ENCODE results near the gene TMEM53. TPM values are rescaled to one million over a fixed set of nuclear protein-coding genes. Genes with fewer than 3 reads are reported as not detected.

The TMEM53 gene
- total RNA-seq, 4 donors from 2014 or later, result 3.9 to 8.3 (median 4.7) TPM

- Histone ChIP-seq H3K27ac (no peak overlapping the region), H3K9me3 (no peaks in the 10 kb centered on the region), H3K27me3 (no peaks in the 10 kb centered on the region), H3K4me3 (no peak overlapping the region), H3K4me1 (peaks cover 0 to 25% (median 12%) of the 10 kb centered on the region in 3 donors), H3K36me3 (peaks cover 0 to 4% of the 10 kb centered on the region in 2 donors)
- TF ChIP-seq CTCF (IDR thresholded peaks at IDR 0.05) (no peak), POLR2A (IDR thresholded peaks at IDR 0.05) (no peak), POLR2AphosphoS5 (IDR thresholded peaks at IDR 0.05) (no peak), EP300 (IDR thresholded peaks at IDR 0.05) (no peak)
- ATAC-seq, result no peak
- 80 to 92% methylated on average over 3 to 4 of the region's 5 CpGs for WGBS, 2 donors (ENCODE audit: low coverage in 1 of 2)
These were observed 45.1 kb downstream of the TMEM53 start for GRCh38 chr1:44628962-44629756.

- WGBS, 2 donors (ENCODE audit: low coverage in 1 of 2), result 50 to 80% methylated on average over 1 of the region's 7 CpGs
- TF ChIP-seq POLR2A (IDR thresholded peaks at IDR 0.05), result no peak
- no peak for TF ChIP-seq EP300 (IDR thresholded peaks at IDR 0.05)
- H3K27ac ChIP-seq, result no peak overlapping the region
- no peaks in the 10 kb centered on the region for H3K36me3 ChIP-seq
- H3K27me3 ChIP-seq, result no peaks in the 10 kb centered on the region
- no peak overlapping the region for H3K4me3 ChIP-seq
- no peak for ATAC-seq
- H3K9me3 ChIP-seq, result no peaks in the 10 kb centered on the region
- peaks cover 0 to 1% (median 0%) of the 10 kb centered on the region in 3 donors for H3K4me1 ChIP-seq
These were observed 48.9 kb downstream of the TMEM53 start for GRCh38 chr1:44625348-44625747.

- H3K27me3 ChIP-seq, result no peaks in the 10 kb centered on the region
- 80 to 82% methylated on average over 6 to 9 of the region's 12 CpGs for WGBS, 2 donors (ENCODE audit: low coverage in 1 of 2)
- H3K36me3 ChIP-seq, result no peaks in the 10 kb centered on the region
- H3K4me3 ChIP-seq, result no peak overlapping the region
- no peak overlapping the region for H3K27ac ChIP-seq
- TF ChIP-seq POLR2A (IDR thresholded peaks at IDR 0.05), result no peak
- no peak for TF ChIP-seq EP300 (IDR thresholded peaks at IDR 0.05)
- no peak for TF ChIP-seq CTCF (IDR thresholded peaks at IDR 0.05)
- TF ChIP-seq POLR2AphosphoS5 (IDR thresholded peaks at IDR 0.05), result no peak
- no peaks in the 10 kb centered on the region for H3K9me3 ChIP-seq
- peaks cover 0 to 11% (median 0%) of the 10 kb centered on the region in 3 donors for H3K4me1 ChIP-seq
- no peak for ATAC-seq
These were observed 49.9 kb downstream of the TMEM53 start for GRCh38 chr1:44624268-44624901.

DNA sequence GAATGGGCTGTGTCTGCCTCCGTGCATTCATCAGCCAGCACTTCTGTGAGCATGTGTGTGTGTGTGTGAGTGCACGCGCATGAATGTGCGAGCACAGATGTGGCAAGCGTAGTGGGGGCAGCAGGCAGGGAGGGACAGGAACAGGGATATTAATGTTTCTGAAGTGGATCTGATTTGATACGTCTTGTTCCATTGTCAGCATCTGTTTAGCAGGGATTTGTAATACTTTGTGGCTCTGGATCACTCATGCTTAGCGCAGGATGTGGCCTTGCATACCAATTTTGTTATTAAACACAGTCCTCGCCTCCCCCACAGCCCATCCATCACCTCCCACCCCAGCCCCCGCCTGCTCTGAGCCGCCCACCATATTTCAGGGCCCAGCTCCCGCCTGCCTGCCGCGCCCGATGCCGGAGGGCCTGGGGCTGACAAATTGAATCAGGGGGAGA is 52.4 kb downstream of the TMEM53 start:
- no peak for ATAC-seq

More for the DNA sequence above, 52.4 kb downstream of the TMEM53 start:
- TF ChIP-seq POLR2AphosphoS5 (IDR thresholded peaks at IDR 0.05) (no peak), POLR2A (IDR thresholded peaks at IDR 0.05) (no peak), EP300 (IDR thresholded peaks at IDR 0.05) (no peak), CTCF (IDR thresholded peaks at IDR 0.05) (no peak)
- Histone ChIP-seq H3K36me3 (no peaks in the 10 kb centered on the region), H3K27me3 (peaks cover 7% of the 10 kb centered on the region), H3K27ac (no peak overlapping the region), H3K9me3 (no peaks in the 10 kb centered on the region), H3K4me3 (no peak overlapping the region), H3K4me1 (peaks cover 0 to 35% (median 5%) of the 10 kb centered on the region in 3 donors)
- 80 to 84% methylated on average over 1 to 6 of the region's 15 CpGs for WGBS, 2 donors (ENCODE audit: low coverage in 1 of 2)
